ENCODE measurements around the gene MAEA. TPM values are rescaled to one million over a fixed set of nuclear protein-coding genes. Genes with fewer than 3 reads are reported as not detected.

The MAEA gene
- total RNA-seq, 2 donors from 2014 or later, result 48.8 to 72.7 TPM

DNA sequence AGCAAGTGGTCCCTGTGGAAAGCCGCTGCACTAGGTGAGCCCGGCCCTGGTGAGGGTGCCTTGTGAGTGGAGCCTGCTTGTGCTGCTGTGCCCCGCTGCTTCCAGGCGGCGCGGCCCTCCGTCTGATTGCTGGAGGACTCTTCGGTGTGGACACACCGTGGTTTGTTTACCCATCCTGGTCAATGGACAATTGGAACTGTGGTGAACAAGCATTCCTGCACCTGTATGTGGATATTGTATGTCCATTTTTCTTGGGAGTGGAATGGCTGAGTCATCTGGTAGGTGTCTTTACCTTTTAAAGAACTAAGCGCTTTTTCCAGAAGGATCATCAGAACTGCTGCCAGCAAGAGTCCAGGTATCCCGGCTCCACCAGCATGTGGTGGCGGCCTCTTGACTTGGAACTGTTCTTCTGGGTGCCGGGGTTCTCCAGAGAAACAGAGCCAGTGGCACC is 15.6 kb downstream of the MAEA start:
- Histone ChIP-seq H3K27me3 (ENCODE audit: control insufficient read depth, insufficient read depth, low read length, poor library complexity, severe bottlenecking) (no peaks in the 10 kb centered on the region), H3K36me3 (ENCODE audit: control insufficient read depth, insufficient read depth, low read length) (peaks cover 24% of the 10 kb centered on the region), H3K4me3 (ENCODE audit: low read length) (no peak overlapping the region), H3K9ac (ENCODE audit: extremely low read depth, low read length, poor library complexity, severe bottlenecking) (no peak overlapping the region), H3K27ac (ENCODE audit: low read depth, low read length) (no peak overlapping the region), H3K4me1 (ENCODE audit: control insufficient read depth, insufficient read depth, low read length) (peaks cover 5% of the 10 kb centered on the region), H3K9me3 (ENCODE audit: control insufficient read depth, low read length) (no peaks in the 10 kb centered on the region)
- no peak overlapping the region for H3K27ac Mint-ChIP-seq
- H3K9me3 Mint-ChIP-seq, result no peaks in the 10 kb centered on the region
- no peaks in the 10 kb centered on the region for H3K27me3 Mint-ChIP-seq (ENCODE audit: insufficient read depth)
- H3K4me1 Mint-ChIP-seq, result peaks cover 15% of the 10 kb centered on the region
- WGBS, 2 experiments (ENCODE audit: insufficient coverage in 1 of 2, insufficient read length in 1 of 2), result 88 to 91% methylated on average over 11 to 13 of the region's 13 CpGs
- no peak for TF ChIP-seq CTCF (conservative IDR thresholded peaks at IDR 0.05)
- DNase-seq, result no peak
- peaks cover 40% of the 10 kb centered on the region for H3K36me3 Mint-ChIP-seq (ENCODE audit: low read depth)
- no peak overlapping the region for H3K4me3 Mint-ChIP-seq

DNA sequence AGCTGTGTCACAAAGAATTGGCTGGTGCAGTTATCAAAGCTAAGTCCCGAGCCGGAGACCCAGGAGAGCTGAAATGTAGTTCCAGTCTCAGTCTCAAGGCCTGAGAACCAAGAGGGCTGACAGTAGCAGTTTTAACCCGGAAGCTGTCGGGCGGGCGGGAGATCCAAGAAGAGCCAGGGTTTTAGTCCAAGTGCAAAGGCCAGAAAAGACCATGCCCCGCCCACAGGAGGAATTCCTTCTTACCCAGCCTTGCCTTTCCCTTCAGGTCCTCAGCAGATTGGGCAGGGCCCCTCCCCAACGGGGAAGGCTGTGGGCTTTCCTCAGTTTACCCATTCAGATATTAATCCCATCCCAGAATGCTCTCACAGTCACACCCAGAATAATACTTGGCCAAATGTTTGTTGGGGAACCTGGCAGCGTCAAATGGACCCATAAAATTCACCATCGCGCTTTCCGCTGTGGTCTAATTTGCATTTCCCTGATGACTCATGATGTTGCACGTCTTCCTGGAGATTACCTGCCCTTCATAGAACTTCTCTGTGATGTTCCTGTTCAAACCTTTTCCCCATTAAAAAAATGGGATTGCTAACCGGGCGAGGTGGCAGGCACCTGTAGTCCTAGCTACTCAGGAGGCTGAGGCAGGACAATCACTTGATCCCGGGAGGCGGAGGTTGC is 16.2 kb downstream of the MAEA start:
- peak overlapping the region; percentile 30 for H3K27ac Mint-ChIP-seq
- peak; percentile 41 for DNase-seq
- peaks cover 34% of the 10 kb centered on the region for H3K36me3 Mint-ChIP-seq (ENCODE audit: low read depth)
- Histone ChIP-seq H3K4me3 (ENCODE audit: low read length) (no peak overlapping the region), H3K4me1 (ENCODE audit: control insufficient read depth, insufficient read depth, low read length) (peaks cover 5% of the 10 kb centered on the region), H3K36me3 (ENCODE audit: control insufficient read depth, insufficient read depth, low read length) (peaks cover 18% of the 10 kb centered on the region), H3K9ac (ENCODE audit: extremely low read depth, low read length, poor library complexity, severe bottlenecking) (no peak overlapping the region), H3K27ac (ENCODE audit: low read depth, low read length) (no peak overlapping the region), H3K9me3 (ENCODE audit: control insufficient read depth, low read length) (no peaks in the 10 kb centered on the region), H3K27me3 (ENCODE audit: control insufficient read depth, insufficient read depth, low read length, poor library complexity, severe bottlenecking) (no peaks in the 10 kb centered on the region)
- 89 to 90% methylated on average over 17 of the region's 17 CpGs for WGBS, 2 experiments (ENCODE audit: insufficient coverage in 1 of 2, insufficient read length in 1 of 2)
- peaks cover 15% of the 10 kb centered on the region for H3K4me1 Mint-ChIP-seq
- H3K27me3 Mint-ChIP-seq (ENCODE audit: insufficient read depth), result no peaks in the 10 kb centered on the region
- no peaks in the 10 kb centered on the region for H3K9me3 Mint-ChIP-seq
- H3K4me3 Mint-ChIP-seq, result no peak overlapping the region
- no peak for TF ChIP-seq CTCF (conservative IDR thresholded peaks at IDR 0.05)

DNA sequence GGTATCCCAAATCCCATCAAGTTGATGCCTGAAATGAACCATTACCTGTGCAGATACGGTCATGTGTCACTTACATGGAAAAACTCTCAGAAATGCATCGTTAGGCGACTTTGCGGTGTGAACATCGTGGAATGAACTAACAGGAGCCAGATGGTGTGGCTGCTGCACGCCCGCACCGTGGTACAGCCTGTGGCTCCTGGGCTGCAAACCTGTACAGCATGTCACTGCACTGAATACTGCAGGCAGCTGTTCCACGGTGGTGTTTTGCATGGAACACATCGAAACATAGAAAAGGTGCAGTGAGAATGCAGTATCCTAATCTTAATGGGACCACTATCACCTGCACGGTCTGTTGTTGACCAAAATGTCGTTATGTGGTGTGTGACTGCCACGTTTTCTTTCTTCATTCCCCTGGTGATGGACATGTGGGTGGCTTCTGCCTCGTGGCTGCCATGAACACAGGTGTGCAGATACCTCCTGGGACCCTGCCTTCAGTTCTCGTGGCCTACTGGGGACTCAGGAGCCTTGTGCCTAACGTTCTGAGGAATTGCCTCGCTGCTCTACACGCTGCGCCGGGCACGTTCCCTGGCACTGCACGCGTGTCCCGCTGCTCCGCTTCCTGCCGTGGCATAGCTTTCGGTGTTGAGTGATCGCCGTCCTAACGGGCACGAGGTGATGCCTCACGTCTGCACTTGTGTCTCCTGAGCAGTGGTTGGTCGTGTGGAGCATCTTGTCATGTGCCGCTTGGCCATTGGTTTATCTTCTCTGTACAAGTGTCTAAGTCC is 18.5 kb downstream of the MAEA start:
- Mint-ChIP-seq H3K9me3 (peaks cover 2% of the 10 kb centered on the region), H3K4me1 (peaks cover 15% of the 10 kb centered on the region), H3K27ac (peak overlapping the region; percentile 74), H3K4me3 (no peak overlapping the region), H3K27me3 (ENCODE audit: insufficient read depth) (no peaks in the 10 kb centered on the region), H3K36me3 (ENCODE audit: low read depth) (peaks cover 39% of the 10 kb centered on the region)
- WGBS, 2 experiments (ENCODE audit: insufficient coverage in 1 of 2, insufficient read length in 1 of 2), result 96 to 99% methylated on average over 34 of the region's 34 CpGs
- TF ChIP-seq CTCF (conservative IDR thresholded peaks at IDR 0.05), result no peak
- no peak overlapping the region for H3K27ac ChIP-seq (ENCODE audit: low read depth, low read length)
- H3K4me1 ChIP-seq (ENCODE audit: control insufficient read depth, insufficient read depth, low read length), result peaks cover 5% of the 10 kb centered on the region
- H3K27me3 ChIP-seq (ENCODE audit: control insufficient read depth, insufficient read depth, low read length, poor library complexity, severe bottlenecking), result no peaks in the 10 kb centered on the region
- no peak overlapping the region for H3K9ac ChIP-seq (ENCODE audit: extremely low read depth, low read length, poor library complexity, severe bottlenecking)
- H3K9me3 ChIP-seq (ENCODE audit: control insufficient read depth, low read length), result peaks cover 4% of the 10 kb centered on the region
- no peak for DNase-seq
- peak overlapping the region; percentile 77 for H3K4me3 ChIP-seq (ENCODE audit: low read length)
- H3K36me3 ChIP-seq (ENCODE audit: control insufficient read depth, insufficient read depth, low read length), result peaks cover 21% of the 10 kb centered on the region

Measured in endodermal cell (in vitro differentiated cells).